Measurements from ENCODE around the gene HIC2.
"Not testable (repeated sequence)": the region's sequence is repeated elsewhere in the genome, so short reads cannot be mapped to it uniquely, and the experiment has no call there.

The HIC2 gene

DNA sequence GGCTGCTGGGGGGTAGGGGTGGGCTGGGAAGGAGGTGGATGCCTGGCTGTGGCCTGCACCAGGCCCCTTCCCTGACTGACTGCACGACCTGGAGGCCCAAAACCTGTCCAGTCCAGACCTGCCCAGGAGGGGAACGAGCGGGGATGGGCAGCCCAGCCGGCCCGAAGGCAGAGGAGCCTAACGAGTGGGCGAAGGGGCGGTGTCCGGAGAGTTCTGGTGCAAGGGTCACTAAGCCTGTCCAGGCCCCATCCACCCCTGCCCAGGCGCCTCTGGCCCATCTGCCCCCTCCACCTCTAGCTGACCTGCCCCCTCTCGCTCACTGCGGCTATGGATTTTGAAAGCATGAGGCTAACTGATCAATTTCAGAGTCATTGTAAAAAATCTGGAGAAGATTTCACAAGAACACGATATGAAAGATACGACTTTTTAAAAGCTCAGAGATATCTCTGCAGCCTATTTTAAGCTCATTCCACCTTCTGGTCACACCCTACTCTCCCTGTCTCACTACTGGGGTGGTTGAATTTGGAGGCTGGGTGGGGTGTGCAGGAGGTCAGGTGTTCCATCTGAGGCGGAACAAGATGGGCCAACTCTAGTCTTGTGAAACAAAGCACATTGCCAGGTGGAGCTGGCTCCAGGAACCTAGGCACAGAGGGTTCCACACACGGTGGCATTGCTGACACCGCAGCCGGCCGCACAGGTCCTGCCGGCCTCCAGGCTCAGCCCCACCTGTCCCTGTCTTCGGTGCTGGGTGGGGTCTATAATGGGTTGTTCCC, 15.8 kb upstream of the HIC2 start:
- not testable (repeated sequence) for H3K4ac ChIP-seq (ENCODE audit: low read depth in 1 of 2, low read length in 2 of 2); H2BK5ac ChIP-seq (ENCODE audit: low read depth, low read length, poor library complexity, severe bottlenecking); H4K91ac ChIP-seq (ENCODE audit: low read length); H3K9me3 ChIP-seq (ENCODE audit: control insufficient read depth, low read length); H3K36me3 ChIP-seq (ENCODE audit: control insufficient read depth in 1 of 2, insufficient read depth in 2 of 2, low read depth in 1 of 2, low read length in 2 of 2); H3K23ac ChIP-seq (ENCODE audit: low read length in 2 of 2); H3K79me1 ChIP-seq (replicated peaks; ENCODE audit: low read length, poor library complexity, severe bottlenecking); H3K18ac ChIP-seq (ENCODE audit: low read depth in 1 of 2, low read length in 2 of 2); H3K14ac ChIP-seq (ENCODE audit: low read length in 2 of 2); H3K4me2 ChIP-seq (ENCODE audit: low read length, poor library complexity, severe bottlenecking); H2BK15ac ChIP-seq (ENCODE audit: low read depth, poor library complexity, severe bottlenecking); DNase-seq; H2BK12ac ChIP-seq (ENCODE audit: low read length in 2 of 2); H4K8ac ChIP-seq (ENCODE audit: low read length); H2BK120ac ChIP-seq (ENCODE audit: low read depth, low read length); H2AFZ ChIP-seq (ENCODE audit: low read depth, low read length); H2AK5ac ChIP-seq (ENCODE audit: low read length, severe bottlenecking); H3K27me3 ChIP-seq (ENCODE audit: control insufficient read depth in 1 of 2, insufficient read depth in 1 of 2, low read length in 2 of 2); H3K4me3 ChIP-seq (ENCODE audit: insufficient read depth in 1 of 2, low read depth in 1 of 2, low read length in 2 of 2); H3K4me1 ChIP-seq (ENCODE audit: control insufficient read depth, insufficient read depth, low read depth, low read length); H3K9ac ChIP-seq (ENCODE audit: low read length); H3K27ac ChIP-seq (ENCODE audit: low read length, poor library complexity, severe bottlenecking)
- no CpG with 5 or more reads among the region's 21 CpGs for WGBS

DNA sequence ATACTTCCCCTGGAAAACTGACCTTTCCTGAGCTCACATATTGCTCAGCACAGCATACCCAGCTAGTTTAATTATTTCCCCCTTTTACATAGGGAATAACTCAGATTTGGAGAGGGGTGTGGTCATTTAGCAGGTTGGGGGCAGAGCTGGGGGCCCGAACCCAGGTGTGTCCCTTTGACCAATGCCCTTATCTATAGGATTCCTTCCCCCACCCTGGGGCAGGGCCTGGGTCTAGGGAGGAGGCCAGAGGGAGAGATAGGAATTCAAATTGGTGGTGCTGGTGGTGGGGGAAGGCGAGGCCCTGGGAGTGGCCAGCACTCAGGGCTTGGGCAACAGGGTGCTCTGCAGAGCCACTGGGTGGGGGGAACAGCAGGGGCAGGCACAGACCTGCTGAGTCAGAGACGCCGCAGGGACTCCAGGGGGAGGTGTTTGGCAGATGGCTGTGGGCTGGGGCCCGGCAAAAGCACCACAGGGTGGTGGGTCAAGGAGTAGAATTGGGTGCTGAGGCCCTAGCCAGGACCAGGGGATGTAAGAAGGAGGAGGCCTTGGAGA, 14.3 kb upstream of the HIC2 start:
- not testable (repeated sequence) for DNase-seq; H3K36me3 ChIP-seq (ENCODE audit: control insufficient read depth in 1 of 2, insufficient read depth in 2 of 2, low read depth in 1 of 2, low read length in 2 of 2); H3K14ac ChIP-seq (ENCODE audit: low read length in 2 of 2); H2AFZ ChIP-seq (ENCODE audit: low read depth, low read length); H2AK5ac ChIP-seq (ENCODE audit: low read length, severe bottlenecking); H3K18ac ChIP-seq (ENCODE audit: low read depth in 1 of 2, low read length in 2 of 2); H3K4me2 ChIP-seq (ENCODE audit: low read length, poor library complexity, severe bottlenecking); H3K4ac ChIP-seq (ENCODE audit: low read depth in 1 of 2, low read length in 2 of 2); H4K8ac ChIP-seq (ENCODE audit: low read length); H4K91ac ChIP-seq (ENCODE audit: low read length); H2BK15ac ChIP-seq (ENCODE audit: low read depth, poor library complexity, severe bottlenecking); H2BK120ac ChIP-seq (ENCODE audit: low read depth, low read length); H3K27me3 ChIP-seq (ENCODE audit: control insufficient read depth in 1 of 2, insufficient read depth in 1 of 2, low read length in 2 of 2); H3K9ac ChIP-seq (ENCODE audit: low read length); H3K4me3 ChIP-seq (ENCODE audit: insufficient read depth in 1 of 2, low read depth in 1 of 2, low read length in 2 of 2); H3K9me3 ChIP-seq (ENCODE audit: control insufficient read depth, low read length); H3K4me1 ChIP-seq (ENCODE audit: control insufficient read depth, insufficient read depth, low read depth, low read length); H3K23ac ChIP-seq (ENCODE audit: low read length in 2 of 2); H3K27ac ChIP-seq (ENCODE audit: low read length, poor library complexity, severe bottlenecking); H2BK12ac ChIP-seq (ENCODE audit: low read length in 2 of 2); H3K79me1 ChIP-seq (replicated peaks; ENCODE audit: low read length, poor library complexity, severe bottlenecking); H2BK5ac ChIP-seq (ENCODE audit: low read depth, low read length, poor library complexity, severe bottlenecking)
- WGBS = no CpG with 5 or more reads among the region's 5 CpGs

- not testable (repeated sequence) for H2AK5ac ChIP-seq (ENCODE audit: low read length, severe bottlenecking); H3K36me3 ChIP-seq (ENCODE audit: control insufficient read depth in 1 of 2, insufficient read depth in 2 of 2, low read depth in 1 of 2, low read length in 2 of 2); H3K14ac ChIP-seq (ENCODE audit: low read length in 2 of 2); H2BK12ac ChIP-seq (ENCODE audit: low read length in 2 of 2); H2BK5ac ChIP-seq (ENCODE audit: low read depth, low read length, poor library complexity, severe bottlenecking); DNase-seq; H3K27me3 ChIP-seq (ENCODE audit: control insufficient read depth in 1 of 2, insufficient read depth in 1 of 2, low read length in 2 of 2); H2BK15ac ChIP-seq (ENCODE audit: low read depth, poor library complexity, severe bottlenecking); H3K9me3 ChIP-seq (ENCODE audit: control insufficient read depth, low read length); H3K4me1 ChIP-seq (ENCODE audit: control insufficient read depth, insufficient read depth, low read depth, low read length); H3K79me1 ChIP-seq (replicated peaks; ENCODE audit: low read length, poor library complexity, severe bottlenecking); H3K4ac ChIP-seq (ENCODE audit: low read depth in 1 of 2, low read length in 2 of 2); H3K9ac ChIP-seq (ENCODE audit: low read length); H2BK120ac ChIP-seq (ENCODE audit: low read depth, low read length); H3K27ac ChIP-seq (ENCODE audit: low read length, poor library complexity, severe bottlenecking); H4K8ac ChIP-seq (ENCODE audit: low read length); H3K4me3 ChIP-seq (ENCODE audit: insufficient read depth in 1 of 2, low read depth in 1 of 2, low read length in 2 of 2); H3K23ac ChIP-seq (ENCODE audit: low read length in 2 of 2); H4K91ac ChIP-seq (ENCODE audit: low read length); H3K4me2 ChIP-seq (ENCODE audit: low read length, poor library complexity, severe bottlenecking); H3K18ac ChIP-seq (ENCODE audit: low read depth in 1 of 2, low read length in 2 of 2); H2AFZ ChIP-seq (ENCODE audit: low read depth, low read length)
- WGBS = no CpG with 5 or more reads among the region's 1 CpG
Observed at GRCh38 chr22:21407139-21407538, 10.0 kb upstream of the HIC2 start.

DNA sequence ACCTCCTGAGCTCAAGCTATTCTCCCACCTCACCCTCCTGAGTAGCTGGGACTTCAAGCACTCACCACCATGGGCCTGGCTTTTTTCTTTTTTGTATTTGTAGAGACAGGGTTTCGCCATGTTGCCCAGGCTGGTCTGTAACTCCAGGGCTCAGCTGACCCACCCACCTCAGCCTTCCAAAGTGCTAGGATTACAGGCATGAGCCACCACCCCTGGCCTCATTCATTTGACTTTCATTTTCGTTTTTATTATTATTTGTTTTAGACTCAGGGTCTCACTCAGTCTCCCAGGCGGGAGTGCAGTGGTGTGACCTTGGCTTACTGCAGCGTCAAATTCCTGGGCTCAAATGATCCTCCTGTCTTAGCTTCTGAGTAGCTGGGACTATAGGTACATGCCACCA, 9.4 kb upstream of the HIC2 start:
- not testable (repeated sequence) for H2BK12ac ChIP-seq (ENCODE audit: low read length in 2 of 2); H2BK15ac ChIP-seq (ENCODE audit: low read depth, poor library complexity, severe bottlenecking); H3K27ac ChIP-seq (ENCODE audit: low read length, poor library complexity, severe bottlenecking); H3K36me3 ChIP-seq (ENCODE audit: control insufficient read depth in 1 of 2, insufficient read depth in 2 of 2, low read depth in 1 of 2, low read length in 2 of 2); H3K9me3 ChIP-seq (ENCODE audit: control insufficient read depth, low read length); H2BK5ac ChIP-seq (ENCODE audit: low read depth, low read length, poor library complexity, severe bottlenecking); H2AFZ ChIP-seq (ENCODE audit: low read depth, low read length); H3K23ac ChIP-seq (ENCODE audit: low read length in 2 of 2); H3K14ac ChIP-seq (ENCODE audit: low read length in 2 of 2); DNase-seq; H3K4ac ChIP-seq (ENCODE audit: low read depth in 1 of 2, low read length in 2 of 2); H4K91ac ChIP-seq (ENCODE audit: low read length); H3K4me2 ChIP-seq (ENCODE audit: low read length, poor library complexity, severe bottlenecking); H2BK120ac ChIP-seq (ENCODE audit: low read depth, low read length); H3K27me3 ChIP-seq (ENCODE audit: control insufficient read depth in 1 of 2, insufficient read depth in 1 of 2, low read length in 2 of 2); H3K4me3 ChIP-seq (ENCODE audit: insufficient read depth in 1 of 2, low read depth in 1 of 2, low read length in 2 of 2); H4K8ac ChIP-seq (ENCODE audit: low read length); H3K79me1 ChIP-seq (replicated peaks; ENCODE audit: low read length, poor library complexity, severe bottlenecking); H2AK5ac ChIP-seq (ENCODE audit: low read length, severe bottlenecking); H3K9ac ChIP-seq (ENCODE audit: low read length); H3K4me1 ChIP-seq (ENCODE audit: control insufficient read depth, insufficient read depth, low read depth, low read length); H3K18ac ChIP-seq (ENCODE audit: low read depth in 1 of 2, low read length in 2 of 2)
- WGBS = no CpG with 5 or more reads among the region's 4 CpGs

Measured in mesenchymal stem cell (in vitro differentiated cells and primary cell).